Measurements from ENCODE around the gene BAIAP3. TPM values are rescaled to one million over a fixed set of nuclear protein-coding genes. Genes with fewer than 3 reads are reported as not detected.

Gene BAIAP3
- total RNA-seq, 1 experiment from 2014 or later = 6.8 TPM

GRCh38 chr16:1318268-1318545, 15.2 kb upstream of the BAIAP3 start:
- Histone ChIP-seq H2AK5ac (ENCODE audit: insufficient read length, low read length) (no peak overlapping the region), H3K27ac (ENCODE audit: insufficient read length, low read depth, low read length) (no peak overlapping the region), H3K23ac (ENCODE audit: insufficient read length, low read depth, low read length) (no peak overlapping the region), H3K9me3 (ENCODE audit: control insufficient read depth, low read depth, low read length) (no peaks in the 10 kb centered on the region), H3K4ac (ENCODE audit: low read depth, low read length) (no peak overlapping the region), H3K27me3 (ENCODE audit: insufficient read depth, low read length) (no peaks in the 10 kb centered on the region), H2BK120ac (ENCODE audit: low read depth, low read length, poor library complexity, severe bottlenecking) (no peak overlapping the region), H3K14ac (ENCODE audit: insufficient read depth, low read length) (no peak overlapping the region), H3K9ac (ENCODE audit: extremely low read depth, insufficient read length, low read length) (no peak overlapping the region), H3K23me2 (ENCODE audit: insufficient read length, low read depth, low read length, poor library complexity, severe bottlenecking) (no peaks in the 10 kb centered on the region), H3K4me2 (ENCODE audit: insufficient read depth, insufficient read length, low read length) (no peak overlapping the region), H3K56ac (ENCODE audit: insufficient read length, low read depth, low read length) (no peak overlapping the region), H3K18ac (ENCODE audit: insufficient read length, low read depth, low read length) (no peak overlapping the region), H2BK15ac (ENCODE audit: low read depth, low read length) (no peak overlapping the region), H3K4me1 (ENCODE audit: insufficient read depth, low read length) (no peaks in the 10 kb centered on the region), H4K20me1 (ENCODE audit: control insufficient read depth, insufficient read depth, insufficient read length) (no peaks in the 10 kb centered on the region), H3T11ph (ENCODE audit: low read length) (no peak overlapping the region), H2AFZ (ENCODE audit: low read length) (no peak overlapping the region), H2BK12ac (ENCODE audit: insufficient read length, low read depth, low read length) (no peak overlapping the region), H3K79me2 (ENCODE audit: insufficient read depth, low read length) (peaks cover 15% of the 10 kb centered on the region; the same call in 1 of the 2 replicates), H2BK20ac (ENCODE audit: low read depth, low read length, poor library complexity, severe bottlenecking) (no peak overlapping the region), H4K5ac (ENCODE audit: insufficient read length, low read depth, low read length) (no peak overlapping the region), H3K79me1 (ENCODE audit: insufficient read depth, low read depth, low read length, poor library complexity, severe bottlenecking) (peaks cover 5% of the 10 kb centered on the region), H4K8ac (replicated peaks; ENCODE audit: insufficient read length, low read depth, low read length) (no peak overlapping the region), H4K91ac (ENCODE audit: insufficient read length, low read depth, low read length) (no peak overlapping the region), H2BK5ac (ENCODE audit: insufficient read length, low read length) (no peak overlapping the region)
- peaks cover 51 to 90% (median 74%) of the 10 kb centered on the region in 3 experiments; a peak in 6 of 7 replicates for H3K36me3 Mint-ChIP-seq (ENCODE audit: insufficient read depth in 1 of 3, low read depth in 3 of 3)
- WGBS (ENCODE audit: extremely low coverage, insufficient read length, low lambda C conversion rate) = no CpG with 5 or more reads among the region's 9 CpGs
- H3K4me1 Mint-ChIP-seq = no peaks in the 10 kb centered on the region
- H3K27me3 Mint-ChIP-seq (ENCODE audit: low read depth) = no peaks in the 10 kb centered on the region
- no peak for DNase-seq
- H3K27ac Mint-ChIP-seq = peak overlapping the region in 2 of 3 experiments; percentile 23 to 87; a peak in 4 of 7 replicates
- H3K4me3 Mint-ChIP-seq = no peak overlapping the region
- no peaks in the 10 kb centered on the region for H3K9me3 Mint-ChIP-seq
- no peak for TF ChIP-seq CTCF (conservative IDR thresholded peaks at IDR 0.05)

Data from H9 (cell line).